Vein endothelial cell (primary cell): Measurements from ENCODE around the gene KRTAP10-7. TPM values are rescaled to one million over a fixed set of nuclear protein-coding genes. Genes with fewer than 3 reads are reported as not detected.

Experiments
- total RNA-seq: library from RNA; depleted of rRNA; stranded (reverse); fragments of >200 nt; gene quantifications from 2 replicates; pipeline ENCODE4 v1.2.3, GENCODE V29; 2012

KRTAP10-7 gene
- total RNA-seq: not detected in 2 replicates

GRCh38 chr21:44600118-44600978 lies at the start of gene KRTAP10-7:
KRTAP10-7 (plus strand) TSS chr21:44600597; CDS start chr21:44600622, 25 bp downstream.

GRCh38 chr21:44551340-44551961 lies 48.9 kb upstream of the KRTAP10-7 start, which contains the start of gene KRTAP10-2:
KRTAP10-2 (minus strand) TSS chr21:44551505; CDS start chr21:44551458, 47 bp downstream.

GRCh38 chr21:44558695-44559094 lies 41.7 kb upstream of the KRTAP10-7 start, which contains the start of gene KRTAP10-3:
KRTAP10-3 (minus strand) TSS chr21:44558795; CDS start chr21:44558715, 80 bp downstream.

GRCh38 chr21:44573630-44574456 lies 26.6 kb upstream of the KRTAP10-7 start, which contains the start of gene KRTAP10-4:
KRTAP10-4 (plus strand) TSS chr21:44573729; CDS start chr21:44573759, 30 bp downstream.

GRCh38 chr21:44580231-44580821 lies 20.1 kb upstream of the KRTAP10-7 start, which contains the start of gene KRTAP10-5:
KRTAP10-5 (minus strand) TSS chr21:44580604; CDS start chr21:44580578, 26 bp downstream.

GRCh38 chr21:44592446-44593311 lies 7.7 kb upstream of the KRTAP10-7 start, which contains the start of gene KRTAP10-6:
KRTAP10-6 (minus strand) TSS chr21:44592505; CDS start chr21:44592484, 21 bp downstream.

GRCh38 chr21:44612029-44612486 lies 11.7 kb downstream of the KRTAP10-7 start, which contains the start of gene KRTAP10-8:
KRTAP10-8 (plus strand) TSS chr21:44612079; CDS start chr21:44612101, 22 bp downstream.

GRCh38 chr21:44626673-44627143 lies 26.3 kb downstream of the KRTAP10-7 start, which contains the start of gene KRTAP10-9:
KRTAP10-9 (plus strand) TSS chr21:44627093; CDS start chr21:44627172, 79 bp downstream.

GRCh38 chr21:44637018-44637850 lies 36.8 kb downstream of the KRTAP10-7 start, which contains the start of gene KRTAP10-10:
KRTAP10-10 (plus strand) TSS chr21:44637356; CDS start chr21:44637418, 62 bp downstream.

GRCh38 chr21:44646366-44647221 lies 46.2 kb downstream of the KRTAP10-7 start, which contains the start of gene KRTAP10-11:
KRTAP10-11 (plus strand) TSS chr21:44646414; CDS start chr21:44646459, 45 bp downstream.

Other genes with a start within 250 kb of the KRTAP10-7 start
- gene TRPM2, start 247.0 kb upstream of the KRTAP10-7 start, total RNA-seq: 0.33 and 1.1 TPM in 2 replicates
- 2.3 and 3.2 TPM in 2 replicates for gene LRRC3, start 145.1 kb upstream of the KRTAP10-7 start, total RNA-seq
- not detected in 2 replicates for gene KRTAP10-1, start 60.4 kb upstream of the KRTAP10-7 start, total RNA-seq
- not detected in 2 replicates for gene KRTAP10-2, start 49.1 kb upstream of the KRTAP10-7 start, total RNA-seq
- gene KRTAP10-3, start 41.8 kb upstream of the KRTAP10-7 start, total RNA-seq: not detected in 2 replicates
- gene KRTAP10-4, start 26.9 kb upstream of the KRTAP10-7 start, total RNA-seq: not detected in 2 replicates
- not detected in 2 replicates for gene KRTAP10-5, start 20.0 kb upstream of the KRTAP10-7 start, total RNA-seq
- gene KRTAP10-6, start 8.1 kb upstream of the KRTAP10-7 start, total RNA-seq: not detected in 2 replicates
- not detected in 2 replicates for gene KRTAP10-8, start 11.5 kb downstream of the KRTAP10-7 start, total RNA-seq
- not detected in 2 replicates for gene KRTAP10-9, start 26.5 kb downstream of the KRTAP10-7 start, total RNA-seq
- not detected in 2 replicates for gene KRTAP10-10, start 36.8 kb downstream of the KRTAP10-7 start, total RNA-seq
- gene KRTAP10-11, start 45.8 kb downstream of the KRTAP10-7 start, total RNA-seq: not detected in 2 replicates
- not detected in 2 replicates for gene KRTAP12-4, start 54.1 kb downstream of the KRTAP10-7 start, total RNA-seq
- not detected in 2 replicates for gene KRTAP12-3, start 57.3 kb downstream of the KRTAP10-7 start, total RNA-seq
- not detected in 2 replicates for gene KRTAP12-2, start 66.3 kb downstream of the KRTAP10-7 start, total RNA-seq
- gene KRTAP12-1, start 81.6 kb downstream of the KRTAP10-7 start, total RNA-seq: not detected in 2 replicates
- not detected in 2 replicates for gene KRTAP10-12, start 96.6 kb downstream of the KRTAP10-7 start, total RNA-seq
- not detected in 2 replicates for gene TSPEAR, start 111.0 kb downstream of the KRTAP10-7 start, total RNA-seq
- 105 and 121 TPM in 2 replicates for gene UBE2G2, start 201.2 kb downstream of the KRTAP10-7 start, total RNA-seq
- 96.0 and 96.6 TPM in 2 replicates for gene SUMO3, start 217.5 kb downstream of the KRTAP10-7 start, total RNA-seq